ENCODE measurements around the gene HMX3.
"Not testable (repeated sequence)": the region's sequence is repeated elsewhere in the genome, so short reads cannot be mapped to it uniquely, and the experiment has no call there.

HMX3 gene

DNA sequence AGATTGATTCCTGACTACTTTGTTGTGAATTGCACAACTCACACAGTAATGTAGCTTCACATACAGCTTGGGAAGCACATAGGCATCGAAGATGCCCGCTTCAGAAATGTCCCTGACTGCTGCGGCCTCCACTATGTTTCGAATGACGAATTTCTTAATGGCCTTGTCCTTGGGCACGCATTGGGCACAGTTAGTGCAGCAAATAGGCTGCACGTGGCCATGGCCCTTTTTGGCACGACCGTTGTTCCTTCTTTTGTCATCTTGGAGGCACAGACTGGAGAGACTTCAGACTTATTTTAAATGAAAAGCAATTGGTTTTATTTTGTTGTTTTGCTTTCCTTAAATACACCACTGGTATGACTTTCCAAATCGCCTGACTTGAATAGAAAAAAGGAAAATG, 35.8 kb downstream of the HMX3 start:
- not testable (repeated sequence) for DNase-seq (ENCODE audit: low read depth, low spot score)

DNA sequence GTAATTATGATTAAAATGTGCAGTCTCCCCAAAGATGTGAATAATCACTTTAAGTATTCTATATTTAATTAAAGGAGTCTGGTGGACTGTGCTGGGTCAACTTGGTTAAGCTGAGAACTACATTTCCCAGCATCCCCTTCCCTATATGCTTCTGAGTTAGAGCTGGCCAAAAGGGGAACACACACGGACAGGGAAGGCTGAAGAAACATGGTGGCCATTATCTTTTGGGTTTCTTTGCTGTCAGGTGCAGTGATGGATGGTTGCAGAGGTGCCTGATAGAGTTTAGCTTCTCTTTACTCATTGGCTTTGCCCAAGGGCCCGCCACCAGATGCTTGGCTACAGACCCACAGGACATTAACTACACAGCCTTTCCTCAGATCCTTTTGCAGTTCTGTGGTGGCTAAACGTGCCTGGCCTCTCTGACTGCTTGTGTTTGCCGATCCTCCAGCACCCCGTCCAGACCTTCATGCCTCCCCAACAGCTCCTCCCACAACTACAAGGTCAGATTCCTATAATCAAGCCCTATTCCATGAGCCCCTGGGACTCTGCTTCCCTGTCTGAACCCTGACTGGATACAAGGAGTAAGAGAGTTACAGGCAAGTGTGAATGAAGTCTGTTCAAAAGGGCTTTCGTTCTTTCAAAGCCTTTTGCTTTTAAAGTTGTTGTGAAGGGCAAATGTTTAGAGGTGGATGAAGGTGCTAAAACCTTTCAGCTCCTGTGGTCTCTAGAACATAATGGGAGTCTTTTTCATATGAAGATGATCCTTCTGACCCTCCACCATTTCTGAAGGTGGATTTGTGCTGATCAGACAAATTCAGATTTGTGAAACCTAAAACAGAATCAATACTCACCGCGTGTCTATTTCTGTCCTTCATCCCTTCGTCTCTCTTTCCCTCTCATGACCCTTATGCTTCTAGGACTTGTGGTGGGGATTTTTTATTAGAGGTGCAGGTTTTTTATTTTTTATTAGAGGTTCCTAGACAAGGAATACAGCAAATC, 39.9 kb downstream of the HMX3 start:
- DNase-seq (ENCODE audit: low read depth, low spot score): no peak

DNA sequence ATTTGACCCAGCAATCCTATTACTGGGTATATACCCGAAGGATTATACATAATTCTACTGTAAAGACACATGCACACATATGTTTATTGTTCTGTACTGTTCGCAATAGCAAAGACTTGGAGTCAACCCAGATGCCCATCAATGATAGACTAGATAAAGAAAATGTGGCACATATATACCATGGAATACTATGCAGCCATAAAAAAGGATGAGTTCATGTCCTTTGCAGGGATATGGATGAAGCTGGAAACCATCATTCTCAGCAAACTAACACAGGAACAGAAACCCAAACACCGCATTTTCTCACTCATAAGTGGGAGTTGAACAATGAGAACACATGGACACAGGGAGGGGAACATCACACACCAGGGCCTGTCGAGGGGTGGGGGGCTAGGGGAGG, 42.6 kb downstream of the HMX3 start:
- DNase-seq (ENCODE audit: low read depth, low spot score): not testable (repeated sequence)

DNA sequence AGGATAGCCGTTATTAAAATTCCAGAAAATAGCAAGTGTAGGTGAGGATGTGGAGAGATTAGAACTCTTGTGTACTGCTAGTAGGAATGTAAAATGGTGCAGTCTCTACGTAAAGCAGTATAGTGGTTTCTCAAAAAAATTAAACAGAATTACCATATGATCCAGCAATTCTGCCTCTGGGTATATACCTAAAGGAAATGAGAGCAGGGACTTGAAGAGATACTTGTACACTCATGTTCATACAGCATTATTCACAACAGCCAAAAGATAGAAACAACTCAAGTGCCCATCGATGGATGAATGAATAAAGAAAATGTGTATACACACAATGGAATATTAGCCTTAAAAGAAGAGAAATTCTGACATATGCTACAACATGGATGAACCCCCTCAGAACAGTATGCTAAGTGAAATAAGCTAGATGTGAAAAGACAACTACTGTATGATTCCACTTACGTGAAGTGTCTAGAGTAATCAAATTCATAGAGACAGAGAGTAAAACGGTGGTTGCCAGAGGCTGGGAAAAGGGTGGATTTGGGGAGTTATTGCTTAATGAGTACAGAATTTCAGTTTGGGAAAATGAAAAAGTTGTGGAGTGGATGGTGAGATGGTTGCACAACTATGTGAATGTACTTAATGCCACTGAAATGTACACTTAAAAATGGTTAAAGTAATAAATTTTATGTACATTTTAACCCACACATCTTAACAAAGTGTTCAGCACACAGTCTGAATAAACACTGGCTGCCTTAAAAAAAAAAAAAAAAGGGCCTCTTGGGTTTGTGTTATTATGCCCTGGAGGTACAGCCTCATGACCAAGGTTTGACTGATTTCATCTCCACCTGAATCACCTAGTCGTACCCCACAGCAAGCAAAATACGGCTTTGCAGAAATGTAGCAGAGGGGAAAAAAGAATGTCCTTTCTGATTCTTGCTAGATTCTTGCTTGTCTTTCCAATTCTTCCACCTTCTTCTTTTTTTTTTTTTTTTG, 44.6 kb downstream of the HMX3 start:
- DNase-seq (ENCODE audit: low read depth, low spot score): no peak

DNA sequence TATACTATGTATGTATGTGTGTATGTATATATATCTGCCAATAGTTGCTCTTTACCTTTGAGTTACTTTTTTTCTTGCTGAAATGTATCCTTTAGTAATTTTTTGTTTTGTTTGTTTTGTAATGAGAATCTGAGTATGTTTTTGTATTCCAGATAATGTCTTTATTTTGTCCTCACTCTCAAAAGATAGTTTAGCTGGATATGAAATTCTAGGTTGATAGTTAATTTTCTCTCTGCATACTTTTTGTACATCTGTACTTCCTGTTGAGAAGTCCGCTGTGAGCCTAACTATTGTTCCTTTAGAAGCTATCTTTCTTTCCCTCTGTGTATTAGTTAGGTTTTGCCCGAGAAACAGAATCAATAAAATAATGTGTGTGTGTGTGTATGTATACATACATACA, 48.0 kb downstream of the HMX3 start:
- DNase-seq (ENCODE audit: low read depth, low spot score): no peak

DNA sequence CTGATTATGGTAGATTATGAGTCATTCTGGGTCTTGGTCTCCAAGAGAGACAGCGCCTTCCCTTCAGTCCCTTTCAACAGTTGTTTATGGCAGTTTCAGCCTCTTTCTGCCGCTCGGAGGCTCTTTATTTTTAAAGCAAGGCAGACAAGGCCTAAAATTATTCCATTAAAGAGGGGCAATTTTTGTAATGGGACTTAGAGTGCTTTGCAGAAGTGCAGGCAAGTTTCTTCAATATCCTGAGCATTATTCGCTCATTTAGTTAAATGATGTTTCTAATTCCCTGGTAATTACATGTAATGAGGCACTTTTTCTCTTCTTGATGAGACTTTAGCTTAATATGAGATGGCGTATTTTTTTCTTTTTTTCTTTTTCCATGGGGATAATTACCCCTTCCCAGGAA, 52.0 kb downstream of the HMX3 start:
- DNase-seq (ENCODE audit: low read depth, low spot score): no peak
